Neural progenitor cell (in vitro differentiated cells): ENCODE measurements around the gene DDX17. TPM values are rescaled to one million over a fixed set of nuclear protein-coding genes. Genes with fewer than 3 reads are reported as not detected.

Source experiments
- DNase-seq: peaks from one replicate; pipeline ENCODE4 v3.0.0-alpha.2; 2016; ENCODE audit warnings: low spot score
- H2AFZ ChIP-seq: fragments of 200-600 bp; sonication (generic); replicated peaks from 2 replicates; pipeline ENCODE4 v1.6.1; 2016; ENCODE audit warnings: antibody characterized with exemption
- H3F3A ChIP-seq: fragments of 200-600 bp; sonication (generic); 2 replicates; pipeline ENCODE4 v1.6.1; 2016; ENCODE audit warnings: antibody characterized with exemption, low read depth
- H3K27ac ChIP-seq: fragments of 200-600 bp; sonication (generic); 2 replicates; pipeline ENCODE4 v1.5.1; 2016; ENCODE audit warnings: mild to moderate bottlenecking
- H3K27me3 ChIP-seq: fragments of 200-600 bp; sonication (generic); 2 replicates; pipeline ENCODE4 v1.6.1; 2016; ENCODE audit warnings: mild to moderate bottlenecking, moderate library complexity
- H3K36me3 ChIP-seq: fragments of 200-600 bp; sonication (generic); 2 replicates; pipeline ENCODE4 v1.5.1; 2016
- H3K4me1 ChIP-seq: fragments of 200-600 bp; sonication (generic); 2 replicates; pipeline ENCODE4 v1.6.1; 2016; ENCODE audit warnings: mixed run types
- H3K4me2 ChIP-seq: fragments of 200-600 bp; sonication (generic); 2 replicates; pipeline ENCODE4 v1.6.1; 2016
- H3K4me3 ChIP-seq: fragments of 200-600 bp; sonication (generic); 2 replicates; pipeline ENCODE4 v1.5.1; 2016
- H3K79me2 ChIP-seq: fragments of 200-600 bp; sonication (generic); 2 replicates; pipeline ENCODE4 v1.6.1; 2016; ENCODE audit warnings: low read depth
- H3K9ac ChIP-seq: fragments of 200-600 bp; sonication (generic); 2 replicates; pipeline ENCODE4 v1.6.1; 2016
- H3K9me3 ChIP-seq: fragments of 200-600 bp; sonication (generic); 2 replicates; pipeline ENCODE4 v1.5.1; 2016; ENCODE audit warnings: low read depth
- H4K20me1 ChIP-seq: fragments of 200-600 bp; sonication (generic); 2 replicates; pipeline ENCODE4 v1.6.1; 2016; ENCODE audit warnings: low read depth
- H3K27ac Mint-ChIP-seq: 3 replicates; pipeline ENCODE4 v1.8.0; 2021; ENCODE audit warnings: mixed read lengths
- H3K27me3 Mint-ChIP-seq: 2 replicates; pipeline ENCODE4 v1.8.0; 2022; ENCODE audit warnings: low read depth, mild to moderate bottlenecking, inconsistent platforms, moderate library complexity, mixed read lengths; ENCODE audit not compliant: insufficient read depth
- H3K36me3 Mint-ChIP-seq: 3 replicates; pipeline ENCODE4 v1.8.0; 2021; ENCODE audit warnings: mixed read lengths
- H3K4me1 Mint-ChIP-seq: 3 replicates; pipeline ENCODE4 v1.8.0; 2021; ENCODE audit warnings: mixed read lengths
- H3K4me3 Mint-ChIP-seq: 3 replicates; pipeline ENCODE4 v1.8.0; 2021; ENCODE audit warnings: mild to moderate bottlenecking, moderate library complexity, mixed read lengths
- H3K9me3 Mint-ChIP-seq: 3 replicates; pipeline ENCODE4 v1.8.0; 2020; ENCODE audit warnings: mixed read lengths
- EZH2 ChIP-seq: fragments of 200-600 bp; sonication (generic); IDR thresholded peaks from 2 replicates; pipeline ENCODE4 v1.6.1; 2017; ENCODE audit warnings: antibody characterized with exemption, mild to moderate bottlenecking, moderate library complexity
- EZH2phosphoT487 ChIP-seq: fragments of 200-600 bp; sonication (generic); IDR thresholded peaks from 2 replicates; pipeline ENCODE4 v1.6.1; 2017; ENCODE audit warnings: antibody characterized with exemption
- total RNA-seq: library from RNA; depleted of rRNA; stranded (reverse); fragments of >200 nt; gene quantifications from 2 replicates; pipeline ENCODE4 v1.2.3, GENCODE V29; 2015; ENCODE audit warnings: low replicate concordance
- TF ChIP-seq, protein P1 (sequence below): fragments of 200-600 bp; sonication (generic); IDR thresholded peaks from 2 replicates; pipeline ENCODE4 v1.5.1; 2017; ENCODE audit warnings: antibody characterized with exemption, mild to moderate bottlenecking

DDX17 gene
- total RNA-seq, 1 donor from 2014 or later, result 621 TPM

- Mint-ChIP-seq H3K4me1 (peaks cover 61% of the 10 kb centered on the region), H3K27ac (no peak overlapping the region), H3K36me3 (no peaks in the 10 kb centered on the region), H3K9me3 (no peaks in the 10 kb centered on the region), H3K27me3 (peaks cover 39% of the 10 kb centered on the region), H3K4me3 (peak overlapping the region; percentile 79)
- peaks cover 93% of the 10 kb centered on the region for H3K27me3 ChIP-seq
- H3K4me2 ChIP-seq, result peak overlapping the region; percentile 74
- no peaks in the 10 kb centered on the region for H4K20me1 ChIP-seq
- no peaks in the 10 kb centered on the region for H3K79me2 ChIP-seq
- no peaks in the 10 kb centered on the region for H3K36me3 ChIP-seq
- no peak overlapping the region for H3K9ac ChIP-seq
- H3K4me1 ChIP-seq, result peaks cover 17% of the 10 kb centered on the region
- H3K4me3 ChIP-seq, result peak overlapping the region; percentile 5
- no peaks in the 10 kb centered on the region for H3K9me3 ChIP-seq
- TF ChIP-seq EZH2phosphoT487 (no peak), EZH2 (no peak)
- TF ChIP-seq, protein P1, sequence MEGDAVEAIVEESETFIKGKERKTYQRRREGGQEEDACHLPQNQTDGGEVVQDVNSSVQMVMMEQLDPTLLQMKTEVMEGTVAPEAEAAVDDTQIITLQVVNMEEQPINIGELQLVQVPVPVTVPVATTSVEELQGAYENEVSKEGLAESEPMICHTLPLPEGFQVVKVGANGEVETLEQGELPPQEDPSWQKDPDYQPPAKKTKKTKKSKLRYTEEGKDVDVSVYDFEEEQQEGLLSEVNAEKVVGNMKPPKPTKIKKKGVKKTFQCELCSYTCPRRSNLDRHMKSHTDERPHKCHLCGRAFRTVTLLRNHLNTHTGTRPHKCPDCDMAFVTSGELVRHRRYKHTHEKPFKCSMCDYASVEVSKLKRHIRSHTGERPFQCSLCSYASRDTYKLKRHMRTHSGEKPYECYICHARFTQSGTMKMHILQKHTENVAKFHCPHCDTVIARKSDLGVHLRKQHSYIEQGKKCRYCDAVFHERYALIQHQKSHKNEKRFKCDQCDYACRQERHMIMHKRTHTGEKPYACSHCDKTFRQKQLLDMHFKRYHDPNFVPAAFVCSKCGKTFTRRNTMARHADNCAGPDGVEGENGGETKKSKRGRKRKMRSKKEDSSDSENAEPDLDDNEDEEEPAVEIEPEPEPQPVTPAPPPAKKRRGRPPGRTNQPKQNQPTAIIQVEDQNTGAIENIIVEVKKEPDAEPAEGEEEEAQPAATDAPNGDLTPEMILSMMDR, result no peak
- H3F3A ChIP-seq, result peaks cover 42% of the 10 kb centered on the region
- DNase-seq, result peak; percentile 97
- H2AFZ ChIP-seq, result peak overlapping the region; percentile 60
- no peak overlapping the region for H3K27ac ChIP-seq
Observed at GRCh38 chr22:38461414-38462081, 44.6 kb downstream of the DDX17 start.

DNA sequence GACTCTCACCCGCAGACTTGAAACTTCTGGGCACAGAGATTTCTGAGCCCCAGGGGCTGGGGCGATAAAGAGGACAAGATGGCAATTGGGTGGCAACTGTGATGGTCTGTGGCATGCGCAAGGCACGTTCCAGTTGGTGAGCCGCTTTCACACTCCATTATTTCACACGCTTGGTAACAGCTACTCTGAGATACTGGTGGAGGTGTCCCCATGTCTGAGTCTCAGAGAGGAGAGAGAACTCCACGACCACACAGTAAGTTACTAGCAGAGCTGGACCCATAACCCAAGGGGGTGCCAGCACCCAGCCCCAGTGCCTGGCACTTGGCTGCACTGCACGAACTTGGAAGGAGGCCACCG lies 45.1 kb downstream of the DDX17 start:
- Mint-ChIP-seq H3K4me1 (peaks cover 62% of the 10 kb centered on the region), H3K27ac (peak overlapping the region; percentile 98), H3K27me3 (peaks cover 35% of the 10 kb centered on the region), H3K4me3 (peak overlapping the region; percentile 79), H3K36me3 (no peaks in the 10 kb centered on the region), H3K9me3 (no peaks in the 10 kb centered on the region)
- H4K20me1 ChIP-seq, result no peaks in the 10 kb centered on the region
- TF ChIP-seq, protein P1, result no peak
- TF ChIP-seq EZH2 (no peak), EZH2phosphoT487 (no peak)
- no peak for DNase-seq
- H3K4me2 ChIP-seq, result peak overlapping the region; percentile 74
- H3K79me2 ChIP-seq, result no peaks in the 10 kb centered on the region
- peak overlapping the region; percentile 60 for H2AFZ ChIP-seq
- no peaks in the 10 kb centered on the region for H3K9me3 ChIP-seq
- no peaks in the 10 kb centered on the region for H3K36me3 ChIP-seq
- H3F3A ChIP-seq, result peaks cover 39% of the 10 kb centered on the region
- no peak overlapping the region for H3K9ac ChIP-seq
- no peak overlapping the region for H3K27ac ChIP-seq
- H3K4me3 ChIP-seq, result peak overlapping the region; percentile 5
- H3K27me3 ChIP-seq, result peaks cover 93% of the 10 kb centered on the region
- peaks cover 17% of the 10 kb centered on the region for H3K4me1 ChIP-seq

DNA sequence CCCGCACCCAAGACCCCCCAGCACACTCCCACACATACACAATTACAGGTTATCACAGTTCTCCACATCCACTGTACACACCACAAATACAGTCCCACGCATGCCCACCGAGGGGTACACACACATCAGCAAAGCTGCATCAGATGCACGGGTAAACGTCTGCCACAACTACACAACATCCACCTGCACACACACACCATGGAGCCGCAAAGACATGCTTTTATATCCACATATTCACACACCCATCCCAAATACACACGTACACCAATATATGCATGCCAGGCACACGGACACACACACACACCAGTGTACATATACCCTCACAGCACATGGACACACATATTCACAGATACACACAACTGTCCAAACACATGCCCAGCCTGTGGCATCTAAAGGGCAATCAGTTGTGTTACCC lies 45.7 kb downstream of the DDX17 start:
- peaks cover 62% of the 10 kb centered on the region for H3K4me1 Mint-ChIP-seq
- peaks cover 34% of the 10 kb centered on the region for H3K27me3 Mint-ChIP-seq

More for the DNA sequence above, 45.7 kb downstream of the DDX17 start:
- H3K9ac ChIP-seq, result no peak overlapping the region
- H3K4me2 ChIP-seq, result no peak overlapping the region
- H3F3A ChIP-seq, result peaks cover 38% of the 10 kb centered on the region
- Mint-ChIP-seq H3K4me3 (peak overlapping the region; percentile 79), H3K9me3 (no peaks in the 10 kb centered on the region), H3K27ac (peak overlapping the region; percentile 98), H3K36me3 (no peaks in the 10 kb centered on the region)
- H3K27me3 ChIP-seq, result peaks cover 93% of the 10 kb centered on the region
- H3K36me3 ChIP-seq, result no peaks in the 10 kb centered on the region
- no peak for DNase-seq
- no peak overlapping the region for H2AFZ ChIP-seq
- H3K79me2 ChIP-seq, result no peaks in the 10 kb centered on the region
- no peak overlapping the region for H3K27ac ChIP-seq
- H4K20me1 ChIP-seq, result no peaks in the 10 kb centered on the region
- no peaks in the 10 kb centered on the region for H3K9me3 ChIP-seq
- TF ChIP-seq EZH2phosphoT487, result no peak
- TF ChIP-seq EZH2, result no peak
- TF ChIP-seq, protein P1, result no peak
- H3K4me3 ChIP-seq, result no peak overlapping the region
- H3K4me1 ChIP-seq, result peaks cover 17% of the 10 kb centered on the region
